Liver (tissue), 9 donors: Measurements from ENCODE around the gene GLMP. TPM values are rescaled to one million over a fixed set of nuclear protein-coding genes. Genes with fewer than 3 reads are reported as not detected.

Experiments
- DNase-seq: peaks from one replicate; pipeline ENCODE4 v3.0.0-alpha.2; 2017; ENCODE audit warnings: low spot score
- H3K27ac ChIP-seq, 2 donors: one replicate each; pipeline ENCODE4 v1.7.0; 2013; ENCODE audit warnings: inconsistent platforms in 2 of 2, low read length in 2 of 2, control low read depth in 1 of 2, low read depth in 1 of 2, mild to moderate bottlenecking in 1 of 2
- H3K27me3 ChIP-seq, 4 donors: one replicate each; pipeline versions ENCODE4 v1.6.1 to v1.7.0; 2013; ENCODE audit warnings: low read length in 3 of 4, inconsistent platforms in 1 of 4, mild to moderate bottlenecking in 1 of 4, moderate library complexity in 1 of 4; ENCODE audit not compliant: control insufficient read depth in 4 of 4, insufficient read depth in 4 of 4
- H3K36me3 ChIP-seq, 4 donors: one replicate each; pipeline versions ENCODE4 v1.6.1 to v1.7.0; 2013; ENCODE audit warnings: low read length in 3 of 4, mild to moderate bottlenecking in 3 of 4, low read depth in 1 of 4, moderate library complexity in 1 of 4; ENCODE audit not compliant: control insufficient read depth in 4 of 4, insufficient read depth in 3 of 4
- H3K4me1 ChIP-seq, 4 donors: one replicate each; pipeline versions ENCODE4 v1.6.1 to v1.7.0; 2013; ENCODE audit warnings: low read length in 3 of 4, mild to moderate bottlenecking in 3 of 4, moderate library complexity in 1 of 4; ENCODE audit not compliant: control insufficient read depth in 4 of 4, insufficient read depth in 4 of 4
- H3K4me3 ChIP-seq, 3 donors: one replicate each; pipeline versions ENCODE4 v1.6.1 to v1.7.0; 2013; ENCODE audit warnings: low read length in 3 of 3, control low read depth in 1 of 3, low read depth in 1 of 3, mild to moderate bottlenecking in 1 of 3
- H3K9ac ChIP-seq, 2 donors: one replicate each; pipeline ENCODE4 v1.7.0; 2013; ENCODE audit warnings: low read length in 2 of 2, mild to moderate bottlenecking in 2 of 2, moderate library complexity in 2 of 2, control low read depth in 1 of 2, low read depth in 1 of 2
- H3K9me3 ChIP-seq, 4 donors: one replicate each; pipeline versions ENCODE4 v1.6.1 to v1.7.0; 2013; ENCODE audit warnings: low read length in 3 of 4; ENCODE audit not compliant: control insufficient read depth in 4 of 4
- ATF3 ChIP-seq: IDR thresholded peaks from 2 replicates; pipeline ENCODE4 v1.6.1; 2016; ENCODE audit warnings: antibody characterized with exemption
- EGR1 ChIP-seq, 2 donors: IDR thresholded peaks; 2 replicates each; pipeline ENCODE4 v1.6.1; 2016 to 2018; ENCODE audit warnings: antibody characterized with exemption in 2 of 2, low read depth in 2 of 2
- FOXA1 ChIP-seq: IDR thresholded peaks from 2 replicates; pipeline ENCODE4 v1.6.1; 2016; ENCODE audit warnings: antibody characterized with exemption
- FOXA2 ChIP-seq: IDR thresholded peaks from 2 replicates; pipeline ENCODE4 v1.6.1; 2016; ENCODE audit warnings: antibody characterized with exemption
- GABPA ChIP-seq, 2 donors: IDR thresholded peaks in 1 of 2; conservative IDR thresholded peaks in 1 of 2; 2 replicates each; pipeline ENCODE4 v1.6.1; 2016; ENCODE audit warnings: antibody characterized with exemption in 2 of 2, mild to moderate bottlenecking in 1 of 2, moderate library complexity in 1 of 2
- HNF4A ChIP-seq, 2 donors: conservative IDR thresholded peaks; 2 replicates each; pipeline ENCODE4 v1.6.1; 2016; ENCODE audit warnings: antibody characterized with exemption in 2 of 2, mild to moderate bottlenecking in 2 of 2
- HNF4G ChIP-seq: IDR thresholded peaks from 2 replicates; pipeline ENCODE4 v1.6.1; 2016; ENCODE audit warnings: antibody characterized with exemption
- JUND ChIP-seq, 2 donors: IDR thresholded peaks; 2 replicates each; pipeline ENCODE4 v1.6.1; 2016; ENCODE audit warnings: antibody characterized with exemption in 2 of 2
- NR2F2 ChIP-seq: IDR thresholded peaks from 2 replicates; pipeline ENCODE4 v1.6.1; 2016; ENCODE audit warnings: antibody characterized with exemption
- RAD21 ChIP-seq, 2 donors: IDR thresholded peaks; 2 replicates each; pipeline ENCODE4 v1.6.1; 2016; ENCODE audit warnings: antibody characterized with exemption in 2 of 2, mild to moderate bottlenecking in 2 of 2
- RXRA ChIP-seq, 2 donors: IDR thresholded peaks; 2 replicates each; pipeline ENCODE4 v1.6.1; 2017 to 2018; ENCODE audit warnings: antibody characterized with exemption in 2 of 2, mild to moderate bottlenecking in 1 of 2
- SP1 ChIP-seq: IDR thresholded peaks from 2 replicates; pipeline ENCODE4 v1.6.1; 2018; ENCODE audit warnings: antibody characterized with exemption, mild to moderate bottlenecking
- TAF1 ChIP-seq: conservative IDR thresholded peaks from 2 replicates; pipeline ENCODE4 v1.6.1; 2016; ENCODE audit warnings: antibody characterized with exemption, mild to moderate bottlenecking
- YY1 ChIP-seq: IDR thresholded peaks from 2 replicates; pipeline ENCODE4 v1.6.1; 2016; ENCODE audit warnings: antibody characterized with exemption, mild to moderate bottlenecking
- WGBS: extraction: QIAGEN DNeasy Blood & Tissue Kit; methylation state at CpG from one replicate; pipeline ENCODE4 v1.1.7; 2013; 5-methylcytosine and 5-hydroxymethylcytosine counted together
- polyA plus RNA-seq, 2 donors: library from polyadenylated mRNA; stranded (reverse) in 1 of 2; unstranded in 1 of 2; fragments of 200-250 nt in 1 of 2; fragments of >200 nt in 1 of 2; fragmentation: Nextera tagmentation in 1 of 2; extraction: Ambion mirVana in 1 of 2; gene quantifications; one replicate each; pipeline versions ENCODE4 v1.2.1 to v1.2.3, GENCODE V29; 2013 to 2015
- total RNA-seq, 2 donors: library from RNA; depleted of rRNA; stranded (reverse); fragments of >200 nt; gene quantifications; one replicate each; pipeline ENCODE4 v1.2.3, GENCODE V29; 2014
- TF ChIP-seq, protein P1 (sequence below): IDR thresholded peaks from 2 replicates; pipeline ENCODE4 v1.6.1; 2016; ENCODE audit warnings: antibody characterized with exemption, mild to moderate bottlenecking
- TF ChIP-seq, protein P2 (sequence below): IDR thresholded peaks from 2 replicates; pipeline ENCODE4 v1.6.1; 2016; ENCODE audit warnings: antibody characterized with exemption
- TF ChIP-seq, protein P3 (sequence below): IDR thresholded peaks from 2 replicates; pipeline ENCODE4 v1.6.1; 2016; ENCODE audit warnings: antibody characterized with exemption
- TF ChIP-seq, protein P4 (sequence below): fragments of 150-350 bp; IDR thresholded peaks from 2 replicates; pipeline ENCODE4 v1.5.1; 2017; ENCODE audit warnings: improper control_type of control experiment, low read depth, low read length; ENCODE audit not compliant: missing input control
- donor health status: healthy.
- donor health status: healthy.
- donor health status: healthy.
- donor health status: healthy.
- donor health status: healthy.

The GLMP gene
- total and polyA plus RNA-seq, 4 donors = 26.5 to 51.4 (median 39.0) TPM

GRCh38 chr1:156268336-156268735 lies 27.1 kb downstream of the GLMP start:
- peaks cover 14 to 78% (median 59%) of the 10 kb centered on the region in 4 donors for H3K36me3 ChIP-seq
- no peak overlapping the region for H3K27ac ChIP-seq
- no peaks in the 10 kb centered on the region for H3K9me3 ChIP-seq
- WGBS = 97% methylated on average over 4 of the region's 4 CpGs
- TF ChIP-seq YY1 (no peak), SP1 (no peak), TAF1 (no peak), HNF4G (no peak), EGR1 (IDR thresholded peaks at IDR 0.05; ENCODE audit: low read depth in 2 of 2) (no peak), ATF3 (no peak), GABPA (IDR thresholded peaks at IDR 0.05 in 1 of 2, conservative IDR thresholded peaks at IDR 0.05 in 1 of 2) (no peak), RXRA (IDR thresholded peaks at IDR 0.05) (no peak)
- TF ChIP-seq, protein P1, sequence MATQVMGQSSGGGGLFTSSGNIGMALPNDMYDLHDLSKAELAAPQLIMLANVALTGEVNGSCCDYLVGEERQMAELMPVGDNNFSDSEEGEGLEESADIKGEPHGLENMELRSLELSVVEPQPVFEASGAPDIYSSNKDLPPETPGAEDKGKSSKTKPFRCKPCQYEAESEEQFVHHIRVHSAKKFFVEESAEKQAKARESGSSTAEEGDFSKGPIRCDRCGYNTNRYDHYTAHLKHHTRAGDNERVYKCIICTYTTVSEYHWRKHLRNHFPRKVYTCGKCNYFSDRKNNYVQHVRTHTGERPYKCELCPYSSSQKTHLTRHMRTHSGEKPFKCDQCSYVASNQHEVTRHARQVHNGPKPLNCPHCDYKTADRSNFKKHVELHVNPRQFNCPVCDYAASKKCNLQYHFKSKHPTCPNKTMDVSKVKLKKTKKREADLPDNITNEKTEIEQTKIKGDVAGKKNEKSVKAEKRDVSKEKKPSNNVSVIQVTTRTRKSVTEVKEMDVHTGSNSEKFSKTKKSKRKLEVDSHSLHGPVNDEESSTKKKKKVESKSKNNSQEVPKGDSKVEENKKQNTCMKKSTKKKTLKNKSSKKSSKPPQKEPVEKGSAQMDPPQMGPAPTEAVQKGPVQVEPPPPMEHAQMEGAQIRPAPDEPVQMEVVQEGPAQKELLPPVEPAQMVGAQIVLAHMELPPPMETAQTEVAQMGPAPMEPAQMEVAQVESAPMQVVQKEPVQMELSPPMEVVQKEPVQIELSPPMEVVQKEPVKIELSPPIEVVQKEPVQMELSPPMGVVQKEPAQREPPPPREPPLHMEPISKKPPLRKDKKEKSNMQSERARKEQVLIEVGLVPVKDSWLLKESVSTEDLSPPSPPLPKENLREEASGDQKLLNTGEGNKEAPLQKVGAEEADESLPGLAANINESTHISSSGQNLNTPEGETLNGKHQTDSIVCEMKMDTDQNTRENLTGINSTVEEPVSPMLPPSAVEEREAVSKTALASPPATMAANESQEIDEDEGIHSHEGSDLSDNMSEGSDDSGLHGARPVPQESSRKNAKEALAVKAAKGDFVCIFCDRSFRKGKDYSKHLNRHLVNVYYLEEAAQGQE = no peak
- TF ChIP-seq, protein P2, sequence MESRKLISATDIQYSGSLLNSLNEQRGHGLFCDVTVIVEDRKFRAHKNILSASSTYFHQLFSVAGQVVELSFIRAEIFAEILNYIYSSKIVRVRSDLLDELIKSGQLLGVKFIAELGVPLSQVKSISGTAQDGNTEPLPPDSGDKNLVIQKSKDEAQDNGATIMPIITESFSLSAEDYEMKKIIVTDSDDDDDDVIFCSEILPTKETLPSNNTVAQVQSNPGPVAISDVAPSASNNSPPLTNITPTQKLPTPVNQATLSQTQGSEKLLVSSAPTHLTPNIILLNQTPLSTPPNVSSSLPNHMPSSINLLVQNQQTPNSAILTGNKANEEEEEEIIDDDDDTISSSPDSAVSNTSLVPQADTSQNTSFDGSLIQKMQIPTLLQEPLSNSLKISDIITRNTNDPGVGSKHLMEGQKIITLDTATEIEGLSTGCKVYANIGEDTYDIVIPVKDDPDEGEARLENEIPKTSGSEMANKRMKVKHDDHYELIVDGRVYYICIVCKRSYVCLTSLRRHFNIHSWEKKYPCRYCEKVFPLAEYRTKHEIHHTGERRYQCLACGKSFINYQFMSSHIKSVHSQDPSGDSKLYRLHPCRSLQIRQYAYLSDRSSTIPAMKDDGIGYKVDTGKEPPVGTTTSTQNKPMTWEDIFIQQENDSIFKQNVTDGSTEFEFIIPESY = no peak
- DNase-seq = no peak
- H3K4me1 ChIP-seq = peaks cover 0 to 13% (median 12%) of the 10 kb centered on the region in 4 donors
- no peak overlapping the region for H3K9ac ChIP-seq
- H3K4me3 ChIP-seq = no peak overlapping the region
- H3K27me3 ChIP-seq = no peaks in the 10 kb centered on the region

- Histone ChIP-seq H3K27ac (no peak overlapping the region), H3K9ac (no peak overlapping the region), H3K27me3 (no peaks in the 10 kb centered on the region), H3K4me1 (peaks cover 0 to 4% (median 2%) of the 10 kb centered on the region in 4 donors), H3K36me3 (peaks cover 16 to 76% (median 61%) of the 10 kb centered on the region in 4 donors), H3K9me3 (no peaks in the 10 kb centered on the region), H3K4me3 (no peak overlapping the region)
- WGBS = 96% methylated on average over 13 of the region's 13 CpGs
- DNase-seq = no peak
- TF ChIP-seq, protein P1 = no peak
- TF ChIP-seq EGR1 (IDR thresholded peaks at IDR 0.05; ENCODE audit: low read depth in 2 of 2) = no peak
- TF ChIP-seq, protein P3, sequence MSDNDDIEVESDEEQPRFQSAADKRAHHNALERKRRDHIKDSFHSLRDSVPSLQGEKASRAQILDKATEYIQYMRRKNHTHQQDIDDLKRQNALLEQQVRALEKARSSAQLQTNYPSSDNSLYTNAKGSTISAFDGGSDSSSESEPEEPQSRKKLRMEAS = no peak
- TF ChIP-seq TAF1 = no peak
- TF ChIP-seq FOXA1 = no peak
- no peak for TF ChIP-seq JUND (IDR thresholded peaks at IDR 0.05)
- TF ChIP-seq, protein P4, sequence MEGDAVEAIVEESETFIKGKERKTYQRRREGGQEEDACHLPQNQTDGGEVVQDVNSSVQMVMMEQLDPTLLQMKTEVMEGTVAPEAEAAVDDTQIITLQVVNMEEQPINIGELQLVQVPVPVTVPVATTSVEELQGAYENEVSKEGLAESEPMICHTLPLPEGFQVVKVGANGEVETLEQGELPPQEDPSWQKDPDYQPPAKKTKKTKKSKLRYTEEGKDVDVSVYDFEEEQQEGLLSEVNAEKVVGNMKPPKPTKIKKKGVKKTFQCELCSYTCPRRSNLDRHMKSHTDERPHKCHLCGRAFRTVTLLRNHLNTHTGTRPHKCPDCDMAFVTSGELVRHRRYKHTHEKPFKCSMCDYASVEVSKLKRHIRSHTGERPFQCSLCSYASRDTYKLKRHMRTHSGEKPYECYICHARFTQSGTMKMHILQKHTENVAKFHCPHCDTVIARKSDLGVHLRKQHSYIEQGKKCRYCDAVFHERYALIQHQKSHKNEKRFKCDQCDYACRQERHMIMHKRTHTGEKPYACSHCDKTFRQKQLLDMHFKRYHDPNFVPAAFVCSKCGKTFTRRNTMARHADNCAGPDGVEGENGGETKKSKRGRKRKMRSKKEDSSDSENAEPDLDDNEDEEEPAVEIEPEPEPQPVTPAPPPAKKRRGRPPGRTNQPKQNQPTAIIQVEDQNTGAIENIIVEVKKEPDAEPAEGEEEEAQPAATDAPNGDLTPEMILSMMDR = no peak
- no peak for TF ChIP-seq FOXA2
- TF ChIP-seq SP1 = no peak
- no peak for TF ChIP-seq RXRA (IDR thresholded peaks at IDR 0.05)
- no peak for TF ChIP-seq RAD21 (IDR thresholded peaks at IDR 0.05)
- TF ChIP-seq HNF4A (conservative IDR thresholded peaks at IDR 0.05) = no peak
- TF ChIP-seq GABPA (IDR thresholded peaks at IDR 0.05 in 1 of 2, conservative IDR thresholded peaks at IDR 0.05 in 1 of 2) = no peak
- no peak for TF ChIP-seq YY1
- no peak for TF ChIP-seq ATF3
- no peak for TF ChIP-seq NR2F2
- TF ChIP-seq, protein P2 = no peak
Observed at GRCh38 chr1:156266051-156266450, 29.4 kb downstream of the GLMP start.
